GM13977 (cell line): ENCODE data around the gene OR51B4.

Source experiments
- DNase-seq: peaks from one replicate; pipeline ENCODE4 v3.0.0; 2012; ENCODE audit warnings: low spot score
- CTCF ChIP-seq: IDR thresholded peaks from 2 replicates; pipeline ENCODE4 v1.5.1; 2012; ENCODE audit warnings: mild to moderate bottlenecking, control low read depth; ENCODE audit not compliant: insufficient read depth; ENCODE audit errors: extremely low read depth, missing control alignments
- in situ Hi-C: fragments of 300-500 bp; cut with MboI; formaldehyde crosslinking; loops from one replicate; pipeline ENCODE4 v1.12.0; 2022; ENCODE audit warnings: low sequenced_read_pairs, low pct_unique_long_range_greater_than_20kb, mixed read lengths, inconsistent platforms; ENCODE audit not compliant: unreplicated experiment

The OR51B4 gene

GRCh38 chr11:5286901-5287300, 14.8 kb downstream of the OR51B4 start:
- TF ChIP-seq CTCF: no peak
- in situ Hi-C loops: no loop called here
- no peak for DNase-seq

- no peak for TF ChIP-seq CTCF
- in situ Hi-C loops: no loop called here
- DNase-seq: no peak
Measured at GRCh38 chr11:5286351-5286750, 15.4 kb downstream of the OR51B4 start.

GRCh38 chr11:5285703-5286340, 15.9 kb downstream of the OR51B4 start:
- no peak for DNase-seq
- in situ Hi-C loops: no loop called here
- no peak for TF ChIP-seq CTCF

- no peak for DNase-seq
- in situ Hi-C loops: no loop called here
- no peak for TF ChIP-seq CTCF
Measured at GRCh38 chr11:5284637-5285036, 17.1 kb downstream of the OR51B4 start.

- in situ Hi-C loops: no loop called here
- no peak for DNase-seq
- TF ChIP-seq CTCF: no peak
Measured at GRCh38 chr11:5283882-5284281, 17.9 kb downstream of the OR51B4 start.

- in situ Hi-C loops: no loop called here
- no peak for DNase-seq
- no peak for TF ChIP-seq CTCF
Measured at GRCh38 chr11:5283086-5283485, 18.7 kb downstream of the OR51B4 start.
